Sigmoid colon (tissue), 7 donors: ENCODE results near the gene ENTPD6. TPM values are rescaled to one million over a fixed set of nuclear protein-coding genes. Genes with fewer than 3 reads are reported as not detected.

ENCODE experiments used
- DNase-seq: peaks from one replicate; pipeline ENCODE4 v3.0.0-alpha.2; 2019
- H3K27ac ChIP-seq, 4 donors: fragments of 200-600 bp; sonication (generic); one replicate each; pipeline ENCODE4 v1.5.1; 2016 to 2019; ENCODE audit warnings: mild to moderate bottlenecking in 1 of 4
- H3K27me3 ChIP-seq, 3 donors: fragments of 200-600 bp; sonication (generic); one replicate each; pipeline ENCODE4 v1.5.1; 2019; ENCODE audit warnings: mild to moderate bottlenecking in 1 of 3
- H3K36me3 ChIP-seq, 4 donors: fragments of 200-600 bp; sonication (generic); one replicate each; pipeline ENCODE4 v1.5.1; 2016 to 2019
- H3K4me1 ChIP-seq, 4 donors: fragments of 200-600 bp; sonication (generic); one replicate each; pipeline ENCODE4 v1.5.1; 2017 to 2019
- H3K4me3 ChIP-seq, 4 donors: fragments of 200-600 bp; sonication (generic); one replicate each; pipeline ENCODE4 v1.5.1; 2017 to 2019; ENCODE audit warnings: mild to moderate bottlenecking in 2 of 4, moderate library complexity in 1 of 4
- H3K9me3 ChIP-seq, 4 donors: fragments of 200-600 bp in 3 of 4; sonication (generic) in 3 of 4; one replicate each; pipeline versions ENCODE4 v1.5.1 to v1.6.1; 2013 to 2019
- CTCF ChIP-seq, 4 experiments: fragments of 450-650 bp in 3 of 4; fragments of 200-600 bp in 1 of 4; IDR thresholded peaks; one replicate each; pipeline ENCODE4 v1.5.1; 2016 to 2019; ENCODE audit warnings: antibody characterized with exemption in 4 of 4, mild to moderate bottlenecking in 3 of 4, moderate library complexity in 2 of 4
- EP300 ChIP-seq, 4 donors: sonication (generic); formaldehyde crosslinking; IDR thresholded peaks; one replicate each; pipeline ENCODE4 v1.6.1; 2017; ENCODE audit warnings: antibody characterized with exemption in 4 of 4
- POLR2A ChIP-seq, 2 donors: fragments of 450-650 bp; IDR thresholded peaks; one replicate each; pipeline ENCODE4 v1.6.1; 2016; ENCODE audit warnings: antibody characterized with exemption in 2 of 2, mild to moderate bottlenecking in 2 of 2, moderate library complexity in 2 of 2
- POLR2AphosphoS5 ChIP-seq, 4 donors: sonication (generic); formaldehyde crosslinking; IDR thresholded peaks; one replicate each; pipeline ENCODE4 v1.6.1; 2017; ENCODE audit warnings: antibody characterized with exemption in 4 of 4
- WGBS, 2 donors: extraction: QIAGEN DNeasy Blood & Tissue Kit; methylation state at CpG; one replicate each; pipeline ENCODE4 v1.1.7; 2013; 5-methylcytosine and 5-hydroxymethylcytosine counted together
- intact Hi-C: fragments of 100-400 bp; cut with DNase I; formaldehyde crosslinking; loops from one replicate; pipeline ENCODE4 v1.15.1; 2023
- polyA plus RNA-seq, 3 donors: library from polyadenylated mRNA; stranded (reverse); fragments of 200-250 nt; gene quantifications; one replicate each; pipeline ENCODE4 v1.2.3, GENCODE V29; 2013
- total RNA-seq, 4 donors: library from RNA; depleted of rRNA; stranded (reverse); fragments of >200 nt; gene quantifications; one replicate each; pipeline ENCODE4 v1.1.0, GENCODE V29; 2016
- donor health status: healthy with polysubstance abuse.
- donor health status: Bipolar disorder and iron deficiency.
- donor health status: healthy.

Gene ENTPD6
- total RNA-seq = 10 to 100 TPM; 26.0 to 48.2 (median 37.2) TPM
- polyA plus RNA-seq = 100 to 1,000 TPM in 1 of 3 donors, 10 to 100 TPM in 2; 33.0 to 117 (median 48.6) TPM

- no peaks in the 10 kb centered on the region for H3K9me3 ChIP-seq
- peaks cover 0 to 53% (median 44%) of the 10 kb centered on the region in 4 donors for H3K4me1 ChIP-seq
- WGBS, 2 donors = 6% methylated on average over 75 of the region's 75 CpGs
- DNase-seq = peak; percentile 97
- peak within 1 kb of the TSS; percentile 87 to 92 (median 90) for H3K27ac ChIP-seq
- H3K4me3 ChIP-seq = peak within 1 kb of the TSS; percentile 82 to 96 (median 92)
- H3K27me3 ChIP-seq = no peaks in the 10 kb centered on the region
- intact Hi-C loops = loop anchor here (5.0 kb wide), 2 partner anchors 197 to 203 kb away; partner anchors contain the start of genes ABHD12 and APMAP
- peak; percentile 82 to 85 for TF ChIP-seq POLR2A (IDR thresholded peaks at IDR 0.05)
- TF ChIP-seq CTCF (IDR thresholded peaks at IDR 0.05) = peak in 2 of 4 experiments; percentile 15 to 32
- TF ChIP-seq EP300 (IDR thresholded peaks at IDR 0.05) = peak in 1 of 4 donors; percentile 45
- TF ChIP-seq POLR2AphosphoS5 (IDR thresholded peaks at IDR 0.05) = peak; percentile 92 to 98 (median 95)
- no peaks in the 10 kb centered on the region for H3K36me3 ChIP-seq
These were observed at the start of gene ENTPD6 for GRCh38 chr20:25195014-25195961. Gene ENTPD6 (plus strand): TSS chr20:25195712. CDS start chr20:25206537, 10,825 bp downstream.

- 91 to 92% methylated on average over 8 of the region's 8 CpGs for WGBS, 2 donors
These were observed 48.5 kb upstream of the ENTPD6 start for GRCh38 chr20:25146976-25147375.

GRCh38 chr20:25147716-25148115 is 47.8 kb upstream of the ENTPD6 start:
- TF ChIP-seq CTCF (IDR thresholded peaks at IDR 0.05) (no peak), EP300 (IDR thresholded peaks at IDR 0.05) (no peak)
- no peak overlapping the region for H3K4me3 ChIP-seq
- H3K36me3 ChIP-seq = no peaks in the 10 kb centered on the region
- intact Hi-C loops = no loop called here
- H3K9me3 ChIP-seq = no peaks in the 10 kb centered on the region
- H3K27ac ChIP-seq = no peak overlapping the region
- H3K4me1 ChIP-seq = peaks cover 0 to 12% (median 11%) of the 10 kb centered on the region in 4 donors
- no peak for DNase-seq
- WGBS, 2 donors = 86 to 89% methylated on average over 15 of the region's 15 CpGs
- peaks cover 4 to 21% (median 5%) of the 10 kb centered on the region in 3 donors for H3K27me3 ChIP-seq

More at GRCh38 chr20:25146976-25147375, 48.5 kb upstream of the ENTPD6 start:
- Histone ChIP-seq H3K27me3 (peaks cover 4 to 21% (median 5%) of the 10 kb centered on the region in 3 donors), H3K4me1 (peaks cover 0 to 12% (median 11%) of the 10 kb centered on the region in 4 donors), H3K4me3 (no peak overlapping the region), H3K9me3 (no peaks in the 10 kb centered on the region), H3K27ac (no peak overlapping the region), H3K36me3 (no peaks in the 10 kb centered on the region)
- intact Hi-C loops = no loop called here
- no peak for TF ChIP-seq POLR2AphosphoS5 (IDR thresholded peaks at IDR 0.05)
- no peak for TF ChIP-seq CTCF (IDR thresholded peaks at IDR 0.05)
- TF ChIP-seq EP300 (IDR thresholded peaks at IDR 0.05) = no peak
- TF ChIP-seq POLR2A (IDR thresholded peaks at IDR 0.05) = no peak
- DNase-seq = no peak

GRCh38 chr20:25148181-25148981 is 47.1 kb upstream of the ENTPD6 start:
- no peaks in the 10 kb centered on the region for H3K36me3 ChIP-seq
- TF ChIP-seq EP300 (IDR thresholded peaks at IDR 0.05) = no peak
- TF ChIP-seq POLR2AphosphoS5 (IDR thresholded peaks at IDR 0.05) = peak in 1 of 4 donors; percentile 61
- no peak overlapping the region for H3K27ac ChIP-seq
- WGBS, 2 donors = 8% methylated on average over 61 of the region's 61 CpGs
- peak overlapping the region in 3 of 4 donors; percentile 36 to 47 (median 45) for H3K4me3 ChIP-seq
- H3K4me1 ChIP-seq = peaks cover 0 to 12% (median 11%) of the 10 kb centered on the region in 4 donors
- no peaks in the 10 kb centered on the region for H3K9me3 ChIP-seq
- H3K27me3 ChIP-seq = peaks cover 4 to 21% (median 5%) of the 10 kb centered on the region in 3 donors
- DNase-seq = peak; percentile 85
- intact Hi-C loops = no loop called here
